NT2/D1 (cell line): Measurements from ENCODE around the gene ATP8B1.

Experiments
- SUZ12 ChIP-seq: IDR thresholded peaks from 2 replicates; pipeline ENCODE4 v1.6.1; 2011; ENCODE audit not compliant: insufficient read length, insufficient read depth; ENCODE audit errors: extremely low read depth
- YY1 ChIP-seq: IDR thresholded peaks from 2 replicates; pipeline ENCODE4 v1.6.1; 2011; ENCODE audit not compliant: insufficient read length, insufficient read depth
- ZNF274 ChIP-seq: IDR thresholded peaks from 2 replicates; pipeline ENCODE4 v1.6.1; 2011; ENCODE audit warnings: mild to moderate bottlenecking, low read depth, low read length

GRCh38 chr18:57738078-57738477 is 65.0 kb downstream of the ATP8B1 start:
- no peak for TF ChIP-seq ZNF274
- TF ChIP-seq SUZ12: no peak
- TF ChIP-seq YY1: no peak
